ENCODE results near the gene EIF5A2. TPM values are rescaled to one million over a fixed set of nuclear protein-coding genes. Genes with fewer than 3 reads are reported as not detected.

EIF5A2 gene
- total and polyA plus RNA-seq, 4 donors: 1.6 to 2.4 (median 1.9) TPM

- DNase-seq (ENCODE audit: low spot score): no peak
- Histone ChIP-seq H3K9ac (ENCODE audit: low read depth in 1 of 2, low read length in 2 of 2) (no peak overlapping the region), H3K4me1 (ENCODE audit: control insufficient read depth in 4 of 4, insufficient read depth in 4 of 4, low read length in 3 of 4) (no peaks in the 10 kb centered on the region), H3K27ac (ENCODE audit: low read depth in 1 of 2, low read length in 2 of 2) (no peak overlapping the region), H3K36me3 (ENCODE audit: control insufficient read depth in 4 of 4, insufficient read depth in 3 of 4, low read depth in 1 of 4, low read length in 3 of 4) (no peaks in the 10 kb centered on the region), H3K9me3 (ENCODE audit: control insufficient read depth in 4 of 4, low read length in 3 of 4) (peaks cover 0 to 1% (median 0%) of the 10 kb centered on the region in 4 donors), H3K4me3 (ENCODE audit: low read depth in 1 of 3, low read length in 3 of 3) (no peak overlapping the region), H3K27me3 (ENCODE audit: control insufficient read depth in 4 of 4, insufficient read depth in 4 of 4, low read length in 3 of 4) (peaks cover 0 to under 1% (median 0%) of the 10 kb centered on the region in 4 donors)
- TF ChIP-seq RAD21 (IDR thresholded peaks at IDR 0.05) (no peak), NR2F2 (IDR thresholded peaks at IDR 0.05) (no peak), EGR1 (IDR thresholded peaks at IDR 0.05; ENCODE audit: low read depth in 2 of 2) (no peak), REST (IDR thresholded peaks at IDR 0.05) (no peak), ZBTB33 (IDR thresholded peaks at IDR 0.05) (no peak), HNF4A (conservative IDR thresholded peaks at IDR 0.05) (no peak), FOXA1 (IDR thresholded peaks at IDR 0.05) (no peak), YY1 (IDR thresholded peaks at IDR 0.05) (no peak)
- 92% methylated on average over 3 of the region's 3 CpGs for WGBS
These were observed 68.8 kb downstream of the EIF5A2 start for GRCh38 chr3:170839518-170840100.

Other genes starting within 250 kb of the EIF5A2 start
- gene RPL22L1, start 38.4 kb downstream of the EIF5A2 start, total RNA-seq: 10 to 100 TPM; 19.1 to 25.6 TPM
- gene RPL22L1, start 38.4 kb downstream of the EIF5A2 start, polyA plus RNA-seq: 10 to 100 TPM; 55.7 to 82.1 TPM
- gene SLC2A2, start 118.1 kb upstream of the EIF5A2 start, total RNA-seq: 100 to 1,000 TPM; 434 to 506 TPM
- gene SLC2A2, start 118.1 kb upstream of the EIF5A2 start, polyA plus RNA-seq: 100 to 1,000 TPM; 160 to 209 TPM

Data from liver (tissue), 9 donors.